H1 (cell line): ENCODE data around the gene LIFR. TPM values are rescaled to one million over a fixed set of nuclear protein-coding genes. Genes with fewer than 3 reads are reported as not detected.
A peak's percentile ranks its signal among the peaks of the same experiment; 100 is the strongest.

Source experiments
- CTCF ChIA-PET: fragments of 300-600 bp; sonication (Branson Sonifier 250); formaldehyde crosslinking; loops from one replicate; lab custom pipeline; 2021; ENCODE audit not compliant: partially characterized antibody; lab: Charles Lee
- POLR2A ChIA-PET: fragments of 300-600 bp; sonication (Branson Sonifier 250); formaldehyde crosslinking; loops from one replicate; lab custom pipeline; 2021; ENCODE audit warnings: inconsistent platforms; ENCODE audit not compliant: partially characterized antibody; lab: Charles Lee
- DNase-seq, 2 experiments: peaks; one replicate each; pipeline versions ENCODE4 v3.0.0 to v3.0.0-alpha.2; 2010 to 2022; ENCODE audit warnings: low spot score in 2 of 2, low read depth in 1 of 2, mixed read lengths in 1 of 2
- FAIRE-seq: peaks from 2 replicates; lab custom pipeline; 2011; peaks lifted over from hg19 to GRCh38; lab: Jason Lieb, UNC
- H2AFZ ChIP-seq: 2 replicates; pipeline ENCODE4 v1.8.1; 2012; ENCODE audit warnings: low read length, inconsistent platforms
- H2AK5ac ChIP-seq: 2 replicates; pipeline ENCODE4 v1.6.1; 2013; ENCODE audit warnings: low read depth, low read length
- H2BK120ac ChIP-seq: replicated peaks from 2 replicates; pipeline ENCODE3; 2013; ENCODE audit warnings: low read depth, low read length, inconsistent platforms
- H2BK12ac ChIP-seq: 2 replicates; pipeline ENCODE4 v1.6.1; 2013; ENCODE audit warnings: low read depth, low read length
- H2BK15ac ChIP-seq: 2 replicates; pipeline ENCODE4 v1.6.1; 2013; ENCODE audit warnings: low read length
- H2BK20ac ChIP-seq: 2 replicates; pipeline ENCODE4 v1.6.1; 2013; ENCODE audit warnings: low read length
- H2BK5ac ChIP-seq: 2 replicates; pipeline ENCODE4 v1.6.1; 2013; ENCODE audit warnings: low read depth, low read length
- H3K14ac ChIP-seq: 2 replicates; pipeline ENCODE4 v1.6.1; 2013; ENCODE audit warnings: inconsistent platforms; ENCODE audit not compliant: insufficient read length
- H3K18ac ChIP-seq: 2 replicates; pipeline ENCODE4 v1.6.1; 2013; ENCODE audit warnings: low read length; ENCODE audit errors: extremely low read depth
- H3K23ac ChIP-seq: 2 replicates; pipeline ENCODE4 v1.6.1; 2013; ENCODE audit warnings: inconsistent platforms; ENCODE audit not compliant: insufficient read length
- H3K23me2 ChIP-seq: 2 replicates; pipeline ENCODE4 v1.6.1; 2013; ENCODE audit warnings: low read depth, low read length
- H3K27ac ChIP-seq: 2 replicates; pipeline ENCODE4 v1.6.1; 2011; ENCODE audit warnings: low read depth, low read length, inconsistent platforms
- H3K27me3 ChIP-seq, 4 experiments: replicated peaks in 1 of 4; 1 replicate in 1 of 4; 2 replicates in 3 of 4; pipeline versions ENCODE4 v1.6.1 to v1.8.1; 2011 to 2013; ENCODE audit warnings: low read length in 3 of 4, mild to moderate bottlenecking in 3 of 4, inconsistent platforms in 2 of 4, mixed read lengths in 2 of 4, moderate library complexity in 1 of 4; ENCODE audit not compliant: control insufficient read depth in 3 of 4, insufficient read depth in 3 of 4; ENCODE audit errors: extremely low read depth in 1 of 4
- H3K36me3 ChIP-seq, 4 experiments: 2 replicates each; pipeline versions ENCODE4 v1.6.1 to v1.8.1; 2011 to 2013; ENCODE audit warnings: mild to moderate bottlenecking in 4 of 4, low read length in 3 of 4, moderate library complexity in 2 of 4, control low read depth in 1 of 4, inconsistent platforms in 1 of 4; ENCODE audit not compliant: insufficient read depth in 4 of 4, control insufficient read depth in 2 of 4
- H3K4ac ChIP-seq: replicated peaks from 2 replicates; pipeline ENCODE3; 2013; ENCODE audit warnings: low read length, low read depth, mixed read lengths, inconsistent platforms; ENCODE audit not compliant: insufficient read length
- H3K4me1 ChIP-seq, 4 experiments: replicated peaks in 1 of 4; 1 replicate in 1 of 4; 2 replicates in 3 of 4; pipeline versions ENCODE4 v1.6.1 to v1.8.1; 2011 to 2013; ENCODE audit warnings: low read length in 3 of 4, inconsistent platforms in 2 of 4, mixed read lengths in 1 of 4; ENCODE audit not compliant: insufficient read depth in 4 of 4, control insufficient read depth in 3 of 4
- H3K4me2 ChIP-seq, 2 experiments: 2 replicates each; pipeline versions ENCODE4 v1.6.1 to v1.8.1; 2011 to 2013; ENCODE audit warnings: low read depth in 2 of 2, low read length in 2 of 2, control low read depth in 1 of 2, inconsistent platforms in 1 of 2, mild to moderate bottlenecking in 1 of 2; ENCODE audit not compliant: insufficient read depth in 1 of 2
- H3K4me3 ChIP-seq, 4 experiments: fragments of 200-600, 300-600 bp in 1 of 4; sonication (generic), shearing (Covaris generic), sonication (Bioruptor Twin) in 1 of 4; 2 replicates each; pipeline versions ENCODE4 v1.5.1 to v1.8.1; 2011 to 2016; ENCODE audit warnings: low read length in 4 of 4, low read depth in 3 of 4, control low read depth in 2 of 4, inconsistent platforms in 2 of 4, mild to moderate bottlenecking in 2 of 4, mixed read lengths in 1 of 4, moderate library complexity in 1 of 4; ENCODE audit not compliant: insufficient read depth in 2 of 4; ENCODE audit errors: extremely low read depth in 1 of 4
- H3K56ac ChIP-seq: replicated peaks from 2 replicates; pipeline ENCODE3; 2013; ENCODE audit warnings: low read depth, mild to moderate bottlenecking, mixed read lengths, low read length, inconsistent platforms; ENCODE audit not compliant: insufficient read length
- H3K79me1 ChIP-seq: 2 replicates; pipeline ENCODE4 v1.6.1; 2013; ENCODE audit warnings: low read depth, low read length, control low read depth
- H3K79me2 ChIP-seq, 2 experiments: 2 replicates each; pipeline versions ENCODE4 v1.6.1 to v1.8.1; 2012 to 2013; ENCODE audit warnings: low read length in 2 of 2, mild to moderate bottlenecking in 2 of 2, inconsistent platforms in 1 of 2; ENCODE audit not compliant: insufficient read depth in 2 of 2, control insufficient read depth in 1 of 2
- H3K9ac ChIP-seq, 4 experiments: replicated peaks in 1 of 4; 1 replicate in 1 of 4; 2 replicates in 3 of 4; pipeline versions ENCODE4 v1.6.1 to v1.8.1; 2011 to 2013; ENCODE audit warnings: low read depth in 3 of 4, low read length in 3 of 4, control low read depth in 2 of 4, mild to moderate bottlenecking in 2 of 4, moderate library complexity in 2 of 4, inconsistent platforms in 1 of 4; ENCODE audit errors: extremely low read depth in 1 of 4
- H3K9me3 ChIP-seq, 2 experiments: 2 replicates each; pipeline versions ENCODE4 v1.6.1 to v1.8.1; 2012 to 2013; ENCODE audit warnings: mild to moderate bottlenecking in 2 of 2, moderate library complexity in 2 of 2, control low read depth in 1 of 2, inconsistent platforms in 1 of 2, low read depth in 1 of 2, low read length in 1 of 2, mixed read lengths in 1 of 2; ENCODE audit not compliant: insufficient read depth in 2 of 2
- H4K20me1 ChIP-seq, 2 experiments: replicated peaks in 1 of 2; 2 replicates each; pipeline versions ENCODE3 to v1.8.1; 2011 to 2013; ENCODE audit warnings: inconsistent platforms in 2 of 2, low read length in 2 of 2, mild to moderate bottlenecking in 1 of 2; ENCODE audit not compliant: insufficient read depth in 2 of 2, control insufficient read depth in 1 of 2
- H4K5ac ChIP-seq: 2 replicates; pipeline ENCODE4 v1.6.1; 2013; ENCODE audit warnings: low read length, low read depth, mixed read lengths, inconsistent platforms; ENCODE audit not compliant: insufficient read length
- H4K8ac ChIP-seq: 2 replicates; pipeline ENCODE4 v1.8.0; 2013; ENCODE audit warnings: mild to moderate bottlenecking, moderate library complexity, low read length, inconsistent platforms; ENCODE audit not compliant: insufficient read depth; ENCODE audit errors: extremely low read depth
- H4K91ac ChIP-seq: replicated peaks from 2 replicates; pipeline ENCODE3; 2013; ENCODE audit warnings: low read length, mixed read lengths, inconsistent platforms; ENCODE audit not compliant: insufficient read length
- HDAC6 ChIP-seq: IDR thresholded peaks from one replicate; pipeline ENCODE4 v1.7.1; 2012; ENCODE audit warnings: low read depth, mild to moderate bottlenecking, inconsistent platforms, low read length, moderate library complexity
- KDM5A ChIP-seq: fragments of 200-600 bp; IDR thresholded peaks from 2 replicates; pipeline ENCODE4 v1.7.1; 2012; ENCODE audit warnings: mild to moderate bottlenecking, low read length, inconsistent platforms, mixed read lengths
- RFX5 ChIP-seq: IDR thresholded peaks from 2 replicates; pipeline ENCODE4 v1.6.1; 2011; ENCODE audit warnings: low read depth, low read length, improper control_type of control experiment, borderline replicate concordance
- RNF2 ChIP-seq: fragments of 200-900, 300-1000 bp; sonication (generic); IDR thresholded peaks from 2 replicates; pipeline ENCODE4 v1.7.1; 2016; ENCODE audit warnings: borderline replicate concordance, low read depth, mild to moderate bottlenecking, antibody characterized with exemption, low read length; ENCODE audit not compliant: poor library complexity, severe bottlenecking; ENCODE audit errors: missing control alignments
- SIN3A ChIP-seq, 2 experiments: IDR thresholded peaks in 1 of 2; conservative IDR thresholded peaks in 1 of 2; 2 replicates each; pipeline ENCODE4 v1.6.1; 2011 to 2012; ENCODE audit warnings: low read length in 2 of 2, improper control_type of control experiment in 1 of 2, low read depth in 1 of 2, mild to moderate bottlenecking in 1 of 2
- TEAD4 ChIP-seq: IDR thresholded peaks from 2 replicates; pipeline ENCODE4 v1.6.1; 2012; ENCODE audit warnings: low read depth, low read length, inconsistent platforms, mixed read lengths
- WGBS, 2 experiments: shearing (Covaris generic) in 1 of 2; methylation state at CpG; one replicate each; pipeline versions ENCODE4 v1.1.6 to v1.1.7; 2013 to 2015; ENCODE audit warnings: low lambda C conversion rate in 2 of 2, mixed read lengths in 2 of 2, inconsistent platforms in 1 of 2, low coverage in 1 of 2, missing lambda C conversion rate in 1 of 2; ENCODE audit not compliant: insufficient replicate concordance in 2 of 2, insufficient coverage in 1 of 2, insufficient read length in 1 of 2; ENCODE audit errors: extremely low coverage in 1 of 2, missing lambda C conversion rate in 1 of 2; 5-methylcytosine and 5-hydroxymethylcytosine counted together
- polyA plus RNA-seq, 7 experiments: library from polyadenylated mRNA; depleted of rRNA in 3 of 7; stranded (reverse) in 5 of 7; unstranded in 2 of 7; fragments of >200 nt in 5 of 7; fragments of 200-250 nt in 2 of 7; gene quantifications; 1 replicate in 5 of 7; 2 replicates in 1 of 7; 4 replicates in 1 of 7; pipeline versions ENCODE4 v1.2.1 to v1.2.3, GENCODE V29; 2011 to 2013; ENCODE audit warnings: missing spikeins in 2 of 7, mixed read lengths in 2 of 7
- total RNA-seq: library from RNA; stranded (reverse); fragmentation: NEBNext Ultra II Directional; extraction: Animal tissue kit (Norgen Biotek cat#: 25700); gene quantifications from 2 replicates; pipeline ENCODE4 v1.2.1, GENCODE V29; 2021
- TF ChIP-seq, protein P1 (sequence below): IDR thresholded peaks from 2 replicates; pipeline ENCODE4 v1.6.1; 2012; ENCODE audit warnings: low read length, inconsistent platforms
- TF ChIP-seq, protein P2 (sequence below), 3 experiments: IDR thresholded peaks; 1 replicate in 2 of 3; 2 replicates in 1 of 3; pipeline versions ENCODE4 v1.5.1 to v1.6.1; 2011; ENCODE audit warnings: low read length in 3 of 3, mild to moderate bottlenecking in 3 of 3, inconsistent platforms in 2 of 3, low read depth in 1 of 3, moderate library complexity in 1 of 3; ENCODE audit not compliant: insufficient read depth in 1 of 3; ENCODE audit errors: control extremely low read depth in 1 of 3

The LIFR gene
- total and polyA plus RNA-seq, 2 of the 8 experiments (the other 6 are each of a cell fraction or from before 2014, with no cell fraction given) = 2.0 to 18.9 TPM

DNA sequence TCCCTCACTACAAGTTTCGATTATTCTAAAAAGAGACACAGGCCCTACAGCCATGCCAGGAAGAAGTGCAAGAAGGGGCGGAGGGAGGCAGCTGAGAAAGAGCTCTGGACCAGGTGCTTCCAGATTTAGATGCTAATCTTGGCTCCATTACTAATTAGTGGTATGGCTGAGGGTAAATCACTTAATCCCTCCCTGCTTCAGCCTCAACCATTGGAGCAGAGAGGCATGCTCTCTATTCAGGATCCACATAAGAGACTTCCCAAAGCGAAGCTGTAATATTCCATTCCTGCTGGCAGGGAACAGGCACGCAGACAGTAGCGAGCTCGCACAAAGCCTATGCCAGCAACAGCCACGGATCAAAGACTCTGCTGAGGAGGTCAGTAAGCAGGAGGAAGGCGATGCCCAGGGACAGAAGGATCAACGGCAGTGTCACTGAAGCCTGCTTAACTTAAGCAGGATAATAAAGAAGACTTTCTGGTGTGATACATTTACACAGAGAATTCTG is 24.2 kb downstream of the LIFR start:
- Histone ChIP-seq H3K4ac (no peak overlapping the region), H2AK5ac (no peak overlapping the region), H3K23ac (no peak overlapping the region), H3K36me3 (no peaks in the 10 kb centered on the region), H3K14ac (no peak overlapping the region), H2BK12ac (no peak overlapping the region), H3K79me2 (peaks cover 0 to 44% of the 10 kb centered on the region in 2 experiments; a peak in 2 of 4 replicates), H3K9ac (no peak overlapping the region), H4K91ac (no peak overlapping the region), H3K27ac (no peak overlapping the region), H2BK120ac (no peak overlapping the region), H3K4me2 (peak overlapping the region; percentile 19 to 47; a peak in 3 of 4 replicates), H3K4me3 (no peak overlapping the region; a peak in 1 of 8 replicates), H3K23me2 (no peaks in the 10 kb centered on the region), H2AFZ (no peak overlapping the region), H2BK20ac (no peak overlapping the region), H3K18ac (no peak overlapping the region), H3K9me3 (no peaks in the 10 kb centered on the region), H3K79me1 (peaks cover 3% of the 10 kb centered on the region), H3K27me3 (no peaks in the 10 kb centered on the region), H2BK15ac (0 out of 2 replicates have a peak overlapping the region, but pooled peaks have one; percentile 12), H3K56ac (no peak overlapping the region), H4K20me1 (no peaks in the 10 kb centered on the region), H3K4me1 (peaks cover 0 to 15% (median 9%) of the 10 kb centered on the region in 4 experiments; a peak in 5 of 7 replicates), H4K8ac (no peak overlapping the region), H4K5ac (no peak overlapping the region), H2BK5ac (no peak overlapping the region)
- CTCF ChIA-PET = interaction anchor here (0.8 to 2.5 kb wide), 3 partner anchors 19 to 90 kb away, joined by 3 to 8 read pairs (median 3); no protein-coding TSS in a partner anchor
- DNase-seq (no peak), FAIRE-seq (no peak)
- 57% methylated on average over 9 of the region's 9 CpGs; no CpG with 5 or more reads in 1 of the 2 experiments for WGBS, 2 experiments
- POLR2A ChIA-PET = no interaction called here
- TF ChIP-seq RFX5 (no peak), TEAD4 (no peak), HDAC6 (no peak), RNF2 (no peak), SIN3A (conservative IDR thresholded peaks at IDR 0.05 in 1 of 2, IDR thresholded peaks at IDR 0.05 in 1 of 2; ENCODE audit: low read depth in 1 of 2, low read length in 2 of 2) (no peak), KDM5A (no peak)
- TF ChIP-seq, protein P1, sequence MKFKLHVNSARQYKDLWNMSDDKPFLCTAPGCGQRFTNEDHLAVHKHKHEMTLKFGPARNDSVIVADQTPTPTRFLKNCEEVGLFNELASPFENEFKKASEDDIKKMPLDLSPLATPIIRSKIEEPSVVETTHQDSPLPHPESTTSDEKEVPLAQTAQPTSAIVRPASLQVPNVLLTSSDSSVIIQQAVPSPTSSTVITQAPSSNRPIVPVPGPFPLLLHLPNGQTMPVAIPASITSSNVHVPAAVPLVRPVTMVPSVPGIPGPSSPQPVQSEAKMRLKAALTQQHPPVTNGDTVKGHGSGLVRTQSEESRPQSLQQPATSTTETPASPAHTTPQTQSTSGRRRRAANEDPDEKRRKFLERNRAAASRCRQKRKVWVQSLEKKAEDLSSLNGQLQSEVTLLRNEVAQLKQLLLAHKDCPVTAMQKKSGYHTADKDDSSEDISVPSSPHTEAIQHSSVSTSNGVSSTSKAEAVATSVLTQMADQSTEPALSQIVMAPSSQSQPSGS = no peak
- TF ChIP-seq, protein P2, sequence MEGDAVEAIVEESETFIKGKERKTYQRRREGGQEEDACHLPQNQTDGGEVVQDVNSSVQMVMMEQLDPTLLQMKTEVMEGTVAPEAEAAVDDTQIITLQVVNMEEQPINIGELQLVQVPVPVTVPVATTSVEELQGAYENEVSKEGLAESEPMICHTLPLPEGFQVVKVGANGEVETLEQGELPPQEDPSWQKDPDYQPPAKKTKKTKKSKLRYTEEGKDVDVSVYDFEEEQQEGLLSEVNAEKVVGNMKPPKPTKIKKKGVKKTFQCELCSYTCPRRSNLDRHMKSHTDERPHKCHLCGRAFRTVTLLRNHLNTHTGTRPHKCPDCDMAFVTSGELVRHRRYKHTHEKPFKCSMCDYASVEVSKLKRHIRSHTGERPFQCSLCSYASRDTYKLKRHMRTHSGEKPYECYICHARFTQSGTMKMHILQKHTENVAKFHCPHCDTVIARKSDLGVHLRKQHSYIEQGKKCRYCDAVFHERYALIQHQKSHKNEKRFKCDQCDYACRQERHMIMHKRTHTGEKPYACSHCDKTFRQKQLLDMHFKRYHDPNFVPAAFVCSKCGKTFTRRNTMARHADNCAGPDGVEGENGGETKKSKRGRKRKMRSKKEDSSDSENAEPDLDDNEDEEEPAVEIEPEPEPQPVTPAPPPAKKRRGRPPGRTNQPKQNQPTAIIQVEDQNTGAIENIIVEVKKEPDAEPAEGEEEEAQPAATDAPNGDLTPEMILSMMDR (IDR thresholded peaks at IDR 0.05; ENCODE audit: control extremely low read depth in 1 of 3, insufficient read depth in 1 of 3, low read depth in 1 of 3, low read length in 3 of 3) = no peak
